Posterior cingulate gyrus (tissue), 11 donors: ENCODE results near the gene SHISAL1.

ENCODE experiments used
- DNase-seq, 10 donors: peaks; one replicate each; pipeline versions ENCODE4 v3.0.0 to v3.0.0-alpha.2; 2020 to 2021; ENCODE audit warnings: mixed read lengths in 3 of 10
- intact Hi-C: fragments of 100-400 bp; cut with DNase I; formaldehyde crosslinking; loops from one replicate; pipeline ENCODE4 v1.15.1; 2023

Gene SHISAL1

DNA sequence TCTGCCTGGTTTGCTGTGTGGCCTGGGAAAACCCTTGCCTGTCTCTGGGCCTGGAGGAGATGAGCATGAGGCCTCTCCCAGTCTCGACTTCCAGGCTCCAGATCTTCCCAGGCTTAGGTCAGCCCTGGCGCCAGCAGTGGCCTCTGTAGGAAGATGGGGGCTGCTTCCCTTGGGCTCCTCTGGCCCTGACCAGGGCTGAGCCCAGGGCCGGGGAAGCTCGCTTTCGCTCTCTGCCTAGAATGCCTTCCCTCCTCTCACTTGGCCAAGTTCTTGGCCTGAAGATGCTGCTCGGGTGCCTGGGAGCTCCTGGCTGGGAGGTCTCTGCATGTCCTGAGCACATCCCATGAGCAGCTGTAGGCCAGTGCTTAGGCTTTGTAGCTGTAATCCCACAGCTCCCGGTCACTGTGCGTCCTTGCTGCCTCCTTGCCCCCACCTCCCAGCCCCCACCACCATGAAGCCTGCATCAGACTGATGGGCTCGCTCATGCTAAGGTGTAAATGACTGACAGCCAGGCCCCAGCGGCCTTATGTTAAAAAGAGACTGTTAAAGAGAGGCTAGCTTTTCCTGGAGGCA, 25.5 kb downstream of the SHISAL1 start:
- intact Hi-C loops, result no loop called here
- no peak for DNase-seq

DNA sequence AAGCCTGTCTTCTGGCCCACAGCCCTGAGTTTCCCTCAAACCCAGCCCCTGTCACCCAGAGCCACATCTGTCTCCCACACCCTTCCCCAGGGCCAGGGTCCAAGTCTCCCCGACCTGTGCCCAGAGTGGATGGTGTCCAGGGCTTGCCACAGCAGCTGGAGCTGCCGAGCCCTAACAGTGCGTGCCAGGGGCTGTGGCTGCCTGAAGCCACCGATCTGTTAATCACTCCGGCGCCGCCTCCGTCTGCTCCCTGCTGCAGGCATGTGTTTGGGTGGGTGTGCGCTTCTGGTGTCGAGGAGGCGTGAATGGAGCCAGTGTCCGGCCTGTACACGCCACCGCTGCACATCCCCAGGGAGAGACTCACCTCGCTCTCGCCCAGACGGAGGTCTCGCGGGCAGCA, 26.1 kb downstream of the SHISAL1 start:
- DNase-seq, result peak in 5 of 10 donors; percentile 37 to 94 (median 85)

GRCh38 chr22:44284711-44285110, 28.0 kb downstream of the SHISAL1 start:
- no peak for DNase-seq
- intact Hi-C loops, result no loop called here

More for the DNA sequence above, 26.1 kb downstream of the SHISAL1 start:
- intact Hi-C loops, result no loop called here

GRCh38 chr22:44281768-44282637, 30.7 kb downstream of the SHISAL1 start:
- peak in 1 of 10 donors; percentile 76 for DNase-seq
- intact Hi-C loops, result no loop called here

DNA sequence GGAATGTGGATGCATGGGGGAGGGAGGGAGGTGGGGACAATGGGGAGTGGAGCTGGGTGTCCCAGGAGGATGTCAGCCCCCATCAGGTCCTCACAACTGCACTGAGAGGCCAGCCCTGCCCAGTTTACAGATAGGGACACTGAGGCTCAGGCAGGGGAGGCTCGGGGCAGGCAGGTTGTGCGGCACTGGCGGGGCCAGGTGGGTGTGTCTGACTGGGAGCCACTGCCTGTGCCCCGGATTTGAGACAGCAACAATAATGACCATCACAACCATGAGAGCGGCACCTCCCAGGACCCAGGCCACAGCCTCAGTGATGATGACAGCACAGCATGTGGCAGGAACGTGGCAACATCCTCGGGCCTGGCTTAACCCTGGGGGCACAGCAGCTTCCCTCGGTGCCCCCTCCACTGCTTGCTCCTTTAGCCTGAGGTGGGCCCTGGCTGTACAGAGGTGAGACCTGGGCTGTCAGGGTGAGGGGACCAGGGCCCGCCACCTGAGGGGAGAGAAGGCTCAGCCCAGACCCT, 32.0 kb downstream of the SHISAL1 start:
- intact Hi-C loops, result no loop called here
- peak in 1 of 10 donors; percentile 65 for DNase-seq

GRCh38 chr22:44279069-44279360, 33.7 kb downstream of the SHISAL1 start:
- intact Hi-C loops, result no loop called here
- DNase-seq, result peak in 1 of 10 donors; percentile 25

GRCh38 chr22:44278243-44279068, 34.3 kb downstream of the SHISAL1 start:
- peak in 2 of 10 donors; percentile 28 to 77 for DNase-seq
- intact Hi-C loops, result no loop called here

GRCh38 chr22:44277386-44278135, 35.2 kb downstream of the SHISAL1 start:
- intact Hi-C loops, result no loop called here
- peak in 4 of 10 donors; percentile 6 to 74 (median 52) for DNase-seq

DNA sequence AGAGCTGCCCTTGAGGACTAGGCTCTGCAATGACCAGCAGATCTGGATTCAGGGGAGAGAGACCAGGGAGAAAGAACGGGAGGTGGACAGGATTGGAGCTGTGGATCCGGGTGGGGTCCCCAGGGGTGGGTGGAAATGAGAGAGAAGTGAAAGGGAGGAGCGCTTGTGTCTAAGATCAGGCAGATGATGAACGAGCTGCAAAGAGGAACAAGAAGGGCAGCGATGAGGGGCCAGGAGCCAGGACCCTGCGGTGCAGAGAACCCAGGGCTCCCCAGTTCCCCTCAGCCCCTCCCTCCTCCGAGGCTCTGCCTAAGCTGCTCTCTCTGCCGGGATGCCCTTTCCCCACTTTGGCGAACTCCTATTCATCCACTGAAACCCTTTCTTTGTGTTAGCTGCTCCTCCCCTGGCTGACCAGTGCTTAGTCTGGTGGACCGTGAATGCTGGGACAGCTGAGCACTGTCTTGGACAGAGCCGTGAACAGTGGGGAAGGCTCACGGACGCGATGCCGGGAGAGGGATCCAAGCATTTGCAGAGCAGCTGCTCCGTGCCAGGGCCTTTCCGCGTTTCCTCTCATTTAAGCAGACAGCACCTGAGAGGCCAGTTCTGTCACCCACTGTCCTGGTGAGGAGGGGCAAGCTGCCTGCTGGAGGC, 35.9 kb downstream of the SHISAL1 start:
- intact Hi-C loops, result no loop called here
- peak in 4 of 10 donors; percentile 3 to 77 (median 40) for DNase-seq

DNA sequence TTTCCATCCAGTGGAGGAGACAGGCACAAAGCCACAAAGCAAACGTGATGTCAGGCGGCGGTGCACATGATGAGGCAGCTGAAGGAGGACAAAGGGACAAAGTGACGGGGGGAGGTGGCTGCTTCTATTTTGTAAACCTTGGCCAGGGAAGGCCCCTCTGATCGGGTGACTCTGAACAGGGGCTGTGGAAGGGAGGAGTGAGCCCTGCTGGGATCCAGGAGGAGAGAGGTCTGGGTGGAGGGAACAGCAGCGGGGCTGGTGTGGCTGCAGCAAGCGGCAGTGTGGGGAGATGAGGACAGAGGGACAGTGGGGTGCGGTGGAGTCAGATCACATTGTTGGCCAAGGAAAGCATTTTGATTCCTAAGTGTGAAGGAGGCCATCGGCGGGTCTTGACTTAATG, 36.7 kb downstream of the SHISAL1 start:
- intact Hi-C loops, result no loop called here
- DNase-seq, result peak in 4 of 10 donors; percentile 16 to 59 (median 52)

- DNase-seq, result peak in 3 of 10 donors; percentile 27 to 51 (median 40)
- intact Hi-C loops, result no loop called here
These were observed 37.1 kb downstream of the SHISAL1 start for GRCh38 chr22:44275631-44275995.

GRCh38 chr22:44274918-44275630, 37.7 kb downstream of the SHISAL1 start:
- intact Hi-C loops, result no loop called here
- DNase-seq, result peak in 4 of 10 donors; percentile 4 to 66 (median 45)

GRCh38 chr22:44273175-44273574, 39.6 kb downstream of the SHISAL1 start:
- intact Hi-C loops, result no loop called here
- DNase-seq, result no peak

DNA sequence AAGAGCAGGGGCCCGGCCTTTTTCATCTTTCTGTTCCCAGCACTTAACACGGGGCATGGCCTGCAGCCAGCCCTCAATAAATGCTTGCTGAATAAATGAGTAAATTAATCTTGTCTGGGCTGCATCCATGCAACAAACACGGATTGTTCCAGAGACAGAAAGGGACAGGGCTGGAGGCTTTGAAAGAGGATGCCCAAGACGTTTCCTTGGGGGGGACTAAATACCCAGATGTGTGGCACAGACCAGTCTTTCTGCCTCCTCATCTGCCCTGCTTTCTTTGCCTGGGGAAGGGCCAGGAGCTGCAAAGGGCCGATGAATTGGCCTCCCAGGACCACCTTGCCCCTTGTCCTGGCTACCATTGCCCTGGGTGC, 40.4 kb downstream of the SHISAL1 start:
- intact Hi-C loops, result no loop called here
- DNase-seq, result peak in 4 of 10 donors; percentile 23 to 59 (median 34)

DNA sequence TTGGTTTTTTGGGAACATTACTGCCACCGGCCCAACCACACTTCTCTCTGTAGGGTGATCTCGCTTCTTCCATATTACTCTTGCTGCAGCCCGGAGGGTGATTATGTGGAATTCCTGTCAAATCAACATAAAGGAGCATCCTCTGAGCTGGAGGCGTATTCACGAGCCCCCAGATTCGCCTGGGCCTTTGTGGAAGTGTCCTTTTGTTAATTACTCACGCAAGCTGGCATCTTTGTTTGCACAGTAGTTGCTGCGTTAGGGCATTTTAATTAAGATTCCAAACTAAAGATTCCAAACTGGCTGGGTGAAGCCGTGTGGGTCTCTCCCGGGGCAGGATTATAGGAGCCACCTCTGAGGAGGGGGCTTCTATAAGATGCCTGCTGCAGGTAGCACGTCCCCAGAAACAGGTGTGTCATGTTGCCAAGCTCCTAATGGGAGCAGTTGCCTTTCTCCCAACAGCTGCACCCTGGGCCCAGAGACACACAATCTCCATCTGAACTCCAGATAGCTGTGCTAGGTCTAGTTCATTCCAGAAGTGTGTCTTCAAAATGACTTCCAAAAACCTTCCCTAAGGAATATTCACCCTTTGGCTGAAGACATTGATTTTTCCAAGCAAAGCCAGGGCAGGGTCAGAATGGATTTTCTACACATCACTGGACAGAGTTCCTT, 40.9 kb downstream of the SHISAL1 start:
- intact Hi-C loops, result no loop called here
- peak in 4 of 10 donors; percentile 8 to 29 (median 18) for DNase-seq

DNA sequence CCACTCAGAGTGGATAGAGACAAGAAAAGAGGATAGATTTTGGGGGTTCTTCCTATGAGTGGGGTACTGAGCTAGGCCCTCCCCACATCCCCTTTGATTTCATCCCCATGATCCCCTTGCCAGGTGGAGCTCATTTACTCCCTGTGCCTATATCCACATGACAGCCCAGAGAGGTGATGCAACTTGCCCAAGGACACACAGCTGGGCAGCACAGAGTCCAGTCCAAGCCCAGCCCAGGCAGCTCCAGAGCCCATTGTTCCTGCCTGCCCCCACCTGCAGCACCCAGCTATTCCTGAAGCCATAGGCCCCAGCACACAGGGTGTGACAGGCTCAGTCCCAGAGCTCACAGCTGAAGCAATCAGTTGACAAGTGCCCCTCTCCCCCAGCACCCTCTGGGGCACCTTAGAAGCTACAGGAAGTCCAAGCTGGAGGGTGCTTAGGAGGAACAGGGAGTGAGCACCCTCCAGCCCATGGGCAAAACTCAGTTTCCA, 41.7 kb downstream of the SHISAL1 start:
- peak in 3 of 10 donors; percentile 27 to 68 (median 37) for DNase-seq
- intact Hi-C loops, result no loop called here

- intact Hi-C loops, result no loop called here
- DNase-seq, result peak in 3 of 10 donors; percentile 43 to 71 (median 58)
These were observed 42.2 kb downstream of the SHISAL1 start for GRCh38 chr22:44270556-44270880.
